K562 (cell line): Measurements from ENCODE around the gene LRP1B. TPM values are rescaled to one million over a fixed set of nuclear protein-coding genes. Genes with fewer than 3 reads are reported as not detected.

Experiments
- ATAC-seq: fragments of 200-7000 bp; cut with Tn5 transposase; 3 replicates; pipeline ENCODE4 v1.9.1; 2020; ENCODE audit warnings: moderate library complexity
- BruUV-seq: library from RNA; stranded (reverse); fragments of 400-500 nt; replicated peaks from 2 replicates; lab custom pipeline; 2021; lab: Mats Ljungman, UMichigan
- CTCF ChIA-PET: fragments of 300-600 bp; formaldehyde crosslinking; extraction: SDS; loops from one replicate; lab custom pipeline; 2021; ENCODE audit warnings: low intra/inter-chr PET ratio; lab: Yijun Ruan, JAX
- POLR2A ChIA-PET: fragments of 300-600, 350-650 bp; sonication (Branson Sonifier 250); formaldehyde crosslinking; extraction: SDS; loops from one replicate; lab custom pipeline; 2021; ENCODE audit warnings: antibody characterized with exemption, inconsistent platforms; lab: Yijun Ruan, JAX
- DNase-seq, 4 experiments: peaks; one replicate each; pipeline versions ENCODE4 v3.0.0 to v3.0.0-alpha.2; 2011 to 2018; ENCODE audit warnings: low spot score in 3 of 4, mixed read lengths in 3 of 4; ENCODE audit errors: extremely low read depth in 1 of 4
- FAIRE-seq: peaks from 2 replicates; lab custom pipeline; 2011; peaks lifted over from hg19 to GRCh38; lab: Jason Lieb, UNC
- H2AFZ ChIP-seq: 2 replicates; pipeline ENCODE4 v1.6.0; 2011; ENCODE audit warnings: low read depth, low read length, control low read depth, inconsistent platforms
- H3K27ac ChIP-seq: fragments of 200-600 bp; 3 replicates; pipeline ENCODE4 v1.8.0; 2011; ENCODE audit warnings: low read depth, mild to moderate bottlenecking, control low read depth, inconsistent platforms, low read length, moderate library complexity, mixed read lengths; ENCODE audit errors: extremely low read depth
- H3K27me3 ChIP-seq, 2 experiments: fragments of 300-600 bp in 1 of 2; 2 replicates in 1 of 2; 3 replicates in 1 of 2; pipeline versions ENCODE4 v1.6.0 to v1.8.0; 2011; ENCODE audit warnings: inconsistent platforms in 2 of 2, low read length in 2 of 2, mild to moderate bottlenecking in 1 of 2, mixed read lengths in 1 of 2, moderate library complexity in 1 of 2; ENCODE audit not compliant: control insufficient read depth in 2 of 2, insufficient read depth in 2 of 2
- H3K36me3 ChIP-seq: fragments of 300-600 bp; 3 replicates; pipeline ENCODE4 v1.8.0; 2011; ENCODE audit warnings: mild to moderate bottlenecking, low read length, inconsistent platforms; ENCODE audit not compliant: control insufficient read depth, insufficient read depth
- H3K4me1 ChIP-seq, 2 experiments: fragments of 200-600 bp in 1 of 2; replicated peaks in 1 of 2; 2 replicates in 1 of 2; 3 replicates in 1 of 2; pipeline versions ENCODE4 v1.5.1 to v1.8.0; 2011; ENCODE audit warnings: inconsistent platforms in 2 of 2, low read length in 2 of 2, mild to moderate bottlenecking in 1 of 2, mixed read lengths in 1 of 2, moderate library complexity in 1 of 2; ENCODE audit not compliant: control insufficient read depth in 2 of 2, insufficient read depth in 2 of 2
- H3K4me2 ChIP-seq: 2 replicates; pipeline ENCODE4 v1.6.1; 2011; ENCODE audit warnings: low read length, control low read depth, inconsistent platforms, mixed read lengths; ENCODE audit not compliant: insufficient read depth
- H3K4me3 ChIP-seq: fragments of 200-600 bp; sonication (generic), shearing (Covaris generic); 2 replicates; pipeline ENCODE4 v1.5.1; 2016; ENCODE audit warnings: control low read depth, inconsistent platforms
- H3K79me2 ChIP-seq: fragments of 200-600 bp; 3 replicates; pipeline ENCODE4 v1.8.0; 2011; ENCODE audit warnings: low read length, inconsistent platforms; ENCODE audit not compliant: control insufficient read depth, insufficient read depth
- H3K9ac ChIP-seq, 2 experiments: 2 replicates each; pipeline versions ENCODE4 v1.6.0 to v1.6.1; 2011; ENCODE audit warnings: low read depth in 2 of 2, low read length in 2 of 2, control low read depth in 1 of 2, inconsistent platforms in 1 of 2, mild to moderate bottlenecking in 1 of 2, mixed read lengths in 1 of 2; ENCODE audit not compliant: insufficient read depth in 1 of 2
- H3K9me1 ChIP-seq: one replicate; pipeline ENCODE4 v1.6.0; 2011; ENCODE audit warnings: inconsistent platforms, mild to moderate bottlenecking, low read length, moderate library complexity; ENCODE audit not compliant: control insufficient read depth, insufficient read depth
- H3K9me3 ChIP-seq: replicated peaks from 2 replicates; pipeline ENCODE4 v1.5.1; 2011; ENCODE audit warnings: low read depth, low read length, inconsistent platforms; ENCODE audit not compliant: control insufficient read depth, insufficient read depth
- H4K20me1 ChIP-seq: replicated peaks from 2 replicates; pipeline ENCODE4 v1.6.1; 2011; ENCODE audit warnings: low read length, inconsistent platforms, mixed read lengths; ENCODE audit not compliant: control insufficient read depth, insufficient read depth
- CC2D1A ChIP-seq: fragments of 450-650 bp; IDR thresholded peaks from 2 replicates; pipeline ENCODE4 v1.6.1; 2017; ENCODE audit warnings: mild to moderate bottlenecking
- CREBBP ChIP-seq: IDR thresholded peaks from one replicate; pipeline ENCODE4 v1.6.1; 2012; ENCODE audit warnings: low read depth, mild to moderate bottlenecking, control low read depth, inconsistent platforms, low read length
- SMARCE1 ChIP-seq: fragments of 450-650 bp; IDR thresholded peaks from 2 replicates; pipeline ENCODE4 v1.7.1; 2016; ENCODE audit warnings: mild to moderate bottlenecking
- TEAD4 ChIP-seq, 2 experiments: sonication (generic) in 1 of 2; formaldehyde crosslinking in 1 of 2; IDR thresholded peaks; 2 replicates each; pipeline versions ENCODE4 v1.6.1 to v1.8.0; 2012 to 2022; ENCODE audit warnings: borderline replicate concordance in 1 of 2, inconsistent platforms in 1 of 2, low read length in 1 of 2, mild to moderate bottlenecking in 1 of 2, missing genetic modification reagents in 1 of 2
- ZC3H11A ChIP-seq: IDR thresholded peaks from 2 replicates; pipeline ENCODE4 v1.6.1; 2012; ENCODE audit warnings: low read depth, low read length, improper control_type of control experiment
- WGBS: fragments of 100-300 bp; shearing (Covaris generic); methylation state at CpG from one replicate; pipeline ENCODE4 v1.1.6; 2016; ENCODE audit warnings: low coverage, mixed read lengths; ENCODE audit not compliant: insufficient coverage; ENCODE audit errors: missing lambda C conversion rate; 5-methylcytosine and 5-hydroxymethylcytosine counted together
- in situ Hi-C: fragments of 300-500 bp; cut with MboI; formaldehyde crosslinking; loops from 4 replicates; pipeline ENCODE4 v1.15.0; 2018; ENCODE audit warnings: inconsistent platforms, mixed read lengths
- intact Hi-C: fragments of 100-400 bp; cut with micrococcal nuclease; formaldehyde crosslinking; loops from 2 replicates; pipeline ENCODE4 v1.14.2; 2022
- polyA plus RNA-seq, 8 experiments: library from polyadenylated mRNA; depleted of rRNA in 4 of 8; stranded (reverse) in 5 of 8; unstranded in 3 of 8; fragments of >200 nt; fragmentation: Nextera tagmentation in 2 of 8; fragmentation: Illumina TruSeq in 1 of 8; extraction: Ambion mirVana in 2 of 8; extraction: Trizol in 1 of 8; gene quantifications; 2 replicates each; pipeline versions ENCODE4 v1.2.1 to v1.2.3, GENCODE V29; 2011 to 2014; ENCODE audit warnings: inconsistent platforms in 1 of 8, missing spikeins in 1 of 8
- total RNA-seq, 7 experiments: library from RNA; depleted of rRNA in 6 of 7; stranded (reverse); fragments of >200 nt in 6 of 7; fragmentation: Illumina TruSeq in 2 of 7; extraction: Trizol in 2 of 7; gene quantifications; 2 replicates each; pipeline versions ENCODE4 v1.2.1 to v1.2.3, GENCODE V29; 2011 to 2021; ENCODE audit warnings: low replicate concordance in 1 of 7
- TF ChIP-seq, protein P1 (sequence below), 3 experiments: fragments of 200-800 bp in 1 of 3; fragments of 250-450 bp in 1 of 3; fragments of 450-650 bp in 1 of 3; sonication (Bioruptor Pico) in 1 of 3; sonication (Bioruptor generic) in 1 of 3; formaldehyde crosslinking in 1 of 3; IDR thresholded peaks; 2 replicates each; pipeline versions ENCODE4 v1.6.1 to v1.8.0; 2016 to 2022; ENCODE audit warnings: mild to moderate bottlenecking in 2 of 3, missing genetic modification characterization in 2 of 3, missing compliant biosample characterization in 1 of 3, moderate library complexity in 1 of 3
- TF ChIP-seq, protein P2 (sequence below): sonication (generic); formaldehyde crosslinking; IDR thresholded peaks from 2 replicates; pipeline ENCODE4 v1.8.0; 2022; ENCODE audit warnings: missing genetic modification reagents, mild to moderate bottlenecking, borderline replicate concordance
- TF ChIP-seq, protein P3 (sequence below): sonication (generic); formaldehyde crosslinking; IDR thresholded peaks from 2 replicates; pipeline ENCODE4 v1.8.1; 2022; ENCODE audit warnings: missing genetic modification reagents
- TF ChIP-seq, protein P4 (sequence below): fragments of 450-650 bp; formaldehyde crosslinking; IDR thresholded peaks from 2 replicates; pipeline ENCODE4 v1.4.0; 2022; ENCODE audit warnings: mild to moderate bottlenecking, moderate library complexity
- TF ChIP-seq, protein P5 (sequence below): sonication (generic); formaldehyde crosslinking; IDR thresholded peaks from 2 replicates; pipeline ENCODE4 v1.8.1; 2023; ENCODE audit warnings: mild to moderate bottlenecking, missing genetic modification reagents

Gene LRP1B
- total and polyA plus RNA-seq, 9 of the 15 experiments (the other 6 are each of a cell fraction or from before 2014, with no cell fraction given): not detected

DNA sequence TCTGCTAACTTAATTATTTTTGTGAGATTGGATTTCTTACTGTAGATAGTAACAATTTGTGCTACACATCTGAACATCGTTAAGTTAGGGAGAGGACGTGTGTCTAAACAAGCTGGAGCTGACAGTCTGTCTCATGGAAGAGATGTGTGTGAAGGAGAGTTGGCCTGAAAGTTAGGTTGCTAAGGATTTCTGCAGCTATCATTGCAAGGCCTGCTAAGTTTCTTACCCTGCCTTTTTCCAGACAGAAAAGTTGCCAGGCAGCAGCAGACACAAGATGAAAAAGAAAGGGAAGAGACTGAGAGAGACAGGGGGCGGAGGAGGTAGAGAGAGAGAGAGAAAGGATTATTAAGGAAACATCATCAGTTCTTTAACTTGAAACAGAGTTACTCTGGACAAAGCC lies 4.1 kb upstream of the LRP1B start:
- DNase-seq (no peak), FAIRE-seq (no peak), ATAC-seq (no peak)
- no peak overlapping the region for H3K4me2 ChIP-seq
- in situ Hi-C loops: no loop called here
- H2AFZ ChIP-seq: no peak overlapping the region
- H3K9me1 ChIP-seq: no peaks in the 10 kb centered on the region
- no peaks in the 10 kb centered on the region for H4K20me1 ChIP-seq
- H3K36me3 ChIP-seq: no peaks in the 10 kb centered on the region
- no peak overlapping the region for H3K27ac ChIP-seq
- no peak overlapping the region for H3K4me3 ChIP-seq
- H3K9me3 ChIP-seq: no peaks in the 10 kb centered on the region
- POLR2A ChIA-PET: no interaction called here
- no TSS peak for BruUV-seq
- H3K9ac ChIP-seq: no peak overlapping the region
- H3K79me2 ChIP-seq: no peaks in the 10 kb centered on the region
- no peaks in the 10 kb centered on the region for H3K4me1 ChIP-seq
- WGBS: 0% methylated on average over 3 of the region's 3 CpGs
- H3K27me3 ChIP-seq: no peaks in the 10 kb centered on the region
- CTCF ChIA-PET: no interaction called here
- intact Hi-C loops: no loop called here
- TF ChIP-seq, protein P1, sequence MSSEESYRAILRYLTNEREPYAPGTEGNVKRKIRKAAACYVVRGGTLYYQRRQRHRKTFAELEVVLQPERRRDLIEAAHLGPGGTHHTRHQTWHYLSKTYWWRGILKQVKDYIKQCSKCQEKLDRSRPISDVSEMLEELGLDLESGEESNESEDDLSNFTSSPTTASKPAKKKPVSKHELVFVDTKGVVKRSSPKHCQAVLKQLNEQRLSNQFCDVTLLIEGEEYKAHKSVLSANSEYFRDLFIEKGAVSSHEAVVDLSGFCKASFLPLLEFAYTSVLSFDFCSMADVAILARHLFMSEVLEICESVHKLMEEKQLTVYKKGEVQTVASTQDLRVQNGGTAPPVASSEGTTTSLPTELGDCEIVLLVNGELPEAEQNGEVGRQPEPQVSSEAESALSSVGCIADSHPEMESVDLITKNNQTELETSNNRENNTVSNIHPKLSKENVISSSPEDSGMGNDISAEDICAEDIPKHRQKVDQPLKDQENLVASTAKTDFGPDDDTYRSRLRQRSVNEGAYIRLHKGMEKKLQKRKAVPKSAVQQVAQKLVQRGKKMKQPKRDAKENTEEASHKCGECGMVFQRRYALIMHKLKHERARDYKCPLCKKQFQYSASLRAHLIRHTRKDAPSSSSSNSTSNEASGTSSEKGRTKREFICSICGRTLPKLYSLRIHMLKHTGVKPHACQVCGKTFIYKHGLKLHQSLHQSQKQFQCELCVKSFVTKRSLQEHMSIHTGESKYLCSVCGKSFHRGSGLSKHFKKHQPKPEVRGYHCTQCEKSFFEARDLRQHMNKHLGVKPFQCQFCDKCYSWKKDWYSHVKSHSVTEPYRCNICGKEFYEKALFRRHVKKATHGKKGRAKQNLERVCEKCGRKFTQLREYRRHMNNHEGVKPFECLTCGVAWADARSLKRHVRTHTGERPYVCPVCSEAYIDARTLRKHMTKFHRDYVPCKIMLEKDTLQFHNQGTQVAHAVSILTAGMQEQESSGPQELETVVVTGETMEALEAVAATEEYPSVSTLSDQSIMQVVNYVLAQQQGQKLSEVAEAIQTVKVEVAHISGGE (CRISPR knock-in tag; IDR thresholded peaks at IDR 0.05): no peak
- TF ChIP-seq CC2D1A (no peak), CREBBP (no peak), SMARCE1 (no peak), TEAD4 (IDR thresholded peaks at IDR 0.05; ENCODE audit: low read length) (no peak), TEAD4 (CRISPR knock-in tag; IDR thresholded peaks at IDR 0.05; ENCODE audit: borderline replicate concordance) (no peak), ZC3H11A (no peak)
- TF ChIP-seq, protein P2, sequence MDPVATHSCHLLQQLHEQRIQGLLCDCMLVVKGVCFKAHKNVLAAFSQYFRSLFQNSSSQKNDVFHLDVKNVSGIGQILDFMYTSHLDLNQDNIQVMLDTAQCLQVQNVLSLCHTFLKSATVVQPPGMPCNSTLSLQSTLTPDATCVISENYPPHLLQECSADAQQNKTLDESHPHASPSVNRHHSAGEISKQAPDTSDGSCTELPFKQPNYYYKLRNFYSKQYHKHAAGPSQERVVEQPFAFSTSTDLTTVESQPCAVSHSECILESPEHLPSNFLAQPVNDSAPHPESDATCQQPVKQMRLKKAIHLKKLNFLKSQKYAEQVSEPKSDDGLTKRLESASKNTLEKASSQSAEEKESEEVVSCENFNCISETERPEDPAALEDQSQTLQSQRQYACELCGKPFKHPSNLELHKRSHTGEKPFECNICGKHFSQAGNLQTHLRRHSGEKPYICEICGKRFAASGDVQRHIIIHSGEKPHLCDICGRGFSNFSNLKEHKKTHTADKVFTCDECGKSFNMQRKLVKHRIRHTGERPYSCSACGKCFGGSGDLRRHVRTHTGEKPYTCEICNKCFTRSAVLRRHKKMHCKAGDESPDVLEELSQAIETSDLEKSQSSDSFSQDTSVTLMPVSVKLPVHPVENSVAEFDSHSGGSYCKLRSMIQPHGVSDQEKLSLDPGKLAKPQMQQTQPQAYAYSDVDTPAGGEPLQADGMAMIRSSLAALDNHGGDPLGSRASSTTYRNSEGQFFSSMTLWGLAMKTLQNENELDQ: no peak
- TF ChIP-seq, protein P3, sequence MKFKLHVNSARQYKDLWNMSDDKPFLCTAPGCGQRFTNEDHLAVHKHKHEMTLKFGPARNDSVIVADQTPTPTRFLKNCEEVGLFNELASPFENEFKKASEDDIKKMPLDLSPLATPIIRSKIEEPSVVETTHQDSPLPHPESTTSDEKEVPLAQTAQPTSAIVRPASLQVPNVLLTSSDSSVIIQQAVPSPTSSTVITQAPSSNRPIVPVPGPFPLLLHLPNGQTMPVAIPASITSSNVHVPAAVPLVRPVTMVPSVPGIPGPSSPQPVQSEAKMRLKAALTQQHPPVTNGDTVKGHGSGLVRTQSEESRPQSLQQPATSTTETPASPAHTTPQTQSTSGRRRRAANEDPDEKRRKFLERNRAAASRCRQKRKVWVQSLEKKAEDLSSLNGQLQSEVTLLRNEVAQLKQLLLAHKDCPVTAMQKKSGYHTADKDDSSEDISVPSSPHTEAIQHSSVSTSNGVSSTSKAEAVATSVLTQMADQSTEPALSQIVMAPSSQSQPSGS (CRISPR knock-in tag): no peak
- TF ChIP-seq, protein P4, sequence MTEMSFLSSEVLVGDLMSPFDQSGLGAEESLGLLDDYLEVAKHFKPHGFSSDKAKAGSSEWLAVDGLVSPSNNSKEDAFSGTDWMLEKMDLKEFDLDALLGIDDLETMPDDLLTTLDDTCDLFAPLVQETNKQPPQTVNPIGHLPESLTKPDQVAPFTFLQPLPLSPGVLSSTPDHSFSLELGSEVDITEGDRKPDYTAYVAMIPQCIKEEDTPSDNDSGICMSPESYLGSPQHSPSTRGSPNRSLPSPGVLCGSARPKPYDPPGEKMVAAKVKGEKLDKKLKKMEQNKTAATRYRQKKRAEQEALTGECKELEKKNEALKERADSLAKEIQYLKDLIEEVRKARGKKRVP (CRISPR knock-in tag): no peak
- TF ChIP-seq, protein P5, sequence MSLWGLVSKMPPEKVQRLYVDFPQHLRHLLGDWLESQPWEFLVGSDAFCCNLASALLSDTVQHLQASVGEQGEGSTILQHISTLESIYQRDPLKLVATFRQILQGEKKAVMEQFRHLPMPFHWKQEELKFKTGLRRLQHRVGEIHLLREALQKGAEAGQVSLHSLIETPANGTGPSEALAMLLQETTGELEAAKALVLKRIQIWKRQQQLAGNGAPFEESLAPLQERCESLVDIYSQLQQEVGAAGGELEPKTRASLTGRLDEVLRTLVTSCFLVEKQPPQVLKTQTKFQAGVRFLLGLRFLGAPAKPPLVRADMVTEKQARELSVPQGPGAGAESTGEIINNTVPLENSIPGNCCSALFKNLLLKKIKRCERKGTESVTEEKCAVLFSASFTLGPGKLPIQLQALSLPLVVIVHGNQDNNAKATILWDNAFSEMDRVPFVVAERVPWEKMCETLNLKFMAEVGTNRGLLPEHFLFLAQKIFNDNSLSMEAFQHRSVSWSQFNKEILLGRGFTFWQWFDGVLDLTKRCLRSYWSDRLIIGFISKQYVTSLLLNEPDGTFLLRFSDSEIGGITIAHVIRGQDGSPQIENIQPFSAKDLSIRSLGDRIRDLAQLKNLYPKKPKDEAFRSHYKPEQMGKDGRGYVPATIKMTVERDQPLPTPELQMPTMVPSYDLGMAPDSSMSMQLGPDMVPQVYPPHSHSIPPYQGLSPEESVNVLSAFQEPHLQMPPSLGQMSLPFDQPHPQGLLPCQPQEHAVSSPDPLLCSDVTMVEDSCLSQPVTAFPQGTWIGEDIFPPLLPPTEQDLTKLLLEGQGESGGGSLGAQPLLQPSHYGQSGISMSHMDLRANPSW (CRISPR knock-in tag): no peak
